CD8-positive, alpha-beta memory T cell (primary cell): ENCODE results near the gene HIVEP2. TPM values are rescaled to one million over a fixed set of nuclear protein-coding genes. Genes with fewer than 3 reads are reported as not detected.

ENCODE experiments used
- CTCF ChIA-PET: fragments of 350-600 bp; sonication (Branson Sonifier 250); formaldehyde crosslinking; loops from one replicate; lab custom pipeline; 2021; ENCODE audit warnings: antibody characterized with exemption; lab: Charles Lee
- POLR2A ChIA-PET: fragments of 350-600 bp; sonication (Branson Sonifier 250); formaldehyde crosslinking; loops from one replicate; lab custom pipeline; 2021; ENCODE audit warnings: antibody characterized with exemption; lab: Charles Lee
- DNase-seq, 5 donors: peaks; one replicate each; pipeline versions ENCODE4 v3.0.0 to v3.0.0-alpha.2; 2020 to 2022; ENCODE audit warnings: mixed read lengths in 1 of 5
- H3K27ac ChIP-seq: one replicate; pipeline ENCODE4 v1.7.0; 2013; ENCODE audit warnings: low read depth, mild to moderate bottlenecking, low read length, moderate library complexity
- H3K27me3 ChIP-seq: 2 replicates; pipeline ENCODE4 v1.7.0; 2013; ENCODE audit warnings: low read length, mild to moderate bottlenecking; ENCODE audit not compliant: insufficient read depth, poor library complexity, severe bottlenecking
- H3K36me3 ChIP-seq: 2 replicates; pipeline ENCODE4 v1.7.0; 2013; ENCODE audit warnings: mild to moderate bottlenecking, low read length, moderate library complexity; ENCODE audit not compliant: insufficient read depth
- H3K4me1 ChIP-seq: 2 replicates; pipeline ENCODE4 v1.7.0; 2013; ENCODE audit warnings: mild to moderate bottlenecking, low read length, moderate library complexity; ENCODE audit not compliant: insufficient read depth
- H3K4me3 ChIP-seq: 2 replicates; pipeline ENCODE4 v1.7.0; 2013; ENCODE audit warnings: mild to moderate bottlenecking, low read length
- H3K9me3 ChIP-seq: 2 replicates; pipeline ENCODE4 v1.7.0; 2013; ENCODE audit warnings: mild to moderate bottlenecking, low read length
- H3K27ac Mint-ChIP-seq, 8 donors: one replicate each; pipeline ENCODE4 v1.8.0; 2020 to 2021; ENCODE audit warnings: mixed read lengths in 8 of 8, mild to moderate bottlenecking in 6 of 8, inconsistent platforms in 3 of 8, moderate library complexity in 3 of 8
- H3K27me3 Mint-ChIP-seq, 2 donors: one replicate each; pipeline ENCODE4 v1.8.0; 2020 to 2021; ENCODE audit warnings: mixed read lengths in 2 of 2, mild to moderate bottlenecking in 1 of 2, moderate library complexity in 1 of 2
- H3K36me3 Mint-ChIP-seq, 3 donors: one replicate each; pipeline ENCODE4 v1.8.0; 2020 to 2021; ENCODE audit warnings: mixed read lengths in 3 of 3, inconsistent platforms in 1 of 3, mild to moderate bottlenecking in 1 of 3
- H3K4me1 Mint-ChIP-seq, 3 donors: one replicate each; pipeline ENCODE4 v1.8.0; 2020 to 2021; ENCODE audit warnings: mixed read lengths in 3 of 3, inconsistent platforms in 1 of 3, mild to moderate bottlenecking in 1 of 3
- H3K4me3 Mint-ChIP-seq, 7 donors: one replicate each; pipeline ENCODE4 v1.8.0; 2020 to 2021; ENCODE audit warnings: mixed read lengths in 7 of 7, mild to moderate bottlenecking in 6 of 7, moderate library complexity in 4 of 7, inconsistent platforms in 2 of 7
- H3K9me3 Mint-ChIP-seq, 5 donors: one replicate each; pipeline ENCODE4 v1.8.0; 2020 to 2022; ENCODE audit warnings: mixed read lengths in 5 of 5, mild to moderate bottlenecking in 3 of 5, moderate library complexity in 2 of 5, inconsistent platforms in 1 of 5
- polyA plus RNA-seq: library from polyadenylated mRNA; unstranded; fragments of 300-500 nt; fragmentation: Illumina TruSeq; gene quantifications from one replicate; pipeline ENCODE4 v1.2.3, GENCODE V29; 2021
- total RNA-seq, 2 experiments: library from RNA; stranded (reverse); gene quantifications; one replicate each; pipeline ENCODE4 v1.2.3, GENCODE V29; 2021

Gene HIVEP2
- total and polyA plus RNA-seq, 3 experiments from 2014 or later = 15.4 to 37.2 (median 37.1) TPM

- no peaks in the 10 kb centered on the region for H3K27me3 Mint-ChIP-seq
- peak overlapping the region in 7 of 8 donors; percentile 8 to 83 (median 70) for H3K27ac Mint-ChIP-seq
- POLR2A ChIA-PET = no interaction called here
These were observed 64.8 kb downstream of the HIVEP2 start for GRCh38 chr6:142880201-142880600.

GRCh38 chr6:142879527-142879926, 65.4 kb downstream of the HIVEP2 start:
- H3K9me3 ChIP-seq = no peaks in the 10 kb centered on the region
- peaks cover 85 to 97% (median 94%) of the 10 kb centered on the region in 3 donors for H3K4me1 Mint-ChIP-seq
- peaks cover 0 to 26% (median 11%) of the 10 kb centered on the region in 3 donors for H3K36me3 Mint-ChIP-seq
- ChIA-PET CTCF (no interaction called here), POLR2A (no interaction called here)
- no peaks in the 10 kb centered on the region for H3K36me3 ChIP-seq
- peaks cover 68% of the 10 kb centered on the region for H3K4me1 ChIP-seq
- H3K27me3 ChIP-seq = no peaks in the 10 kb centered on the region
- no peaks in the 10 kb centered on the region for H3K27me3 Mint-ChIP-seq
- peak overlapping the region; percentile 10 to 83 (median 70) for H3K27ac Mint-ChIP-seq
- H3K4me3 ChIP-seq = no peak overlapping the region
- H3K9me3 Mint-ChIP-seq = no peaks in the 10 kb centered on the region
- no peak overlapping the region for H3K27ac ChIP-seq
- no peak for DNase-seq
- peak overlapping the region in 2 of 7 donors; percentile 15 to 62 for H3K4me3 Mint-ChIP-seq

More at GRCh38 chr6:142880201-142880600, 64.8 kb downstream of the HIVEP2 start:
- peaks cover 85 to 97% (median 94%) of the 10 kb centered on the region in 3 donors for H3K4me1 Mint-ChIP-seq
- H3K27ac ChIP-seq = no peak overlapping the region
- no peaks in the 10 kb centered on the region for H3K36me3 ChIP-seq
- no peaks in the 10 kb centered on the region for H3K9me3 Mint-ChIP-seq
- H3K36me3 Mint-ChIP-seq = peaks cover 0 to 26% (median 11%) of the 10 kb centered on the region in 3 donors
- H3K4me3 Mint-ChIP-seq = no peak overlapping the region
- peaks cover 68% of the 10 kb centered on the region for H3K4me1 ChIP-seq
- no peak for DNase-seq
- no peaks in the 10 kb centered on the region for H3K27me3 ChIP-seq
- CTCF ChIA-PET = interaction anchor here (0.9 to 1.4 kb wide), 2 partner anchors 11 to 23 kb away, joined by 3 to 4 read pairs; no protein-coding TSS in a partner anchor
- no peak overlapping the region for H3K4me3 ChIP-seq
- H3K9me3 ChIP-seq = no peaks in the 10 kb centered on the region

- no peaks in the 10 kb centered on the region for H3K9me3 Mint-ChIP-seq
- Histone ChIP-seq H3K27ac (no peak overlapping the region), H3K36me3 (no peaks in the 10 kb centered on the region), H3K4me1 (peaks cover 67% of the 10 kb centered on the region), H3K4me3 (no peak overlapping the region), H3K27me3 (no peaks in the 10 kb centered on the region), H3K9me3 (no peaks in the 10 kb centered on the region)
- DNase-seq = no peak
- peak overlapping the region in 1 of 7 donors; percentile 15 for H3K4me3 Mint-ChIP-seq
- H3K36me3 Mint-ChIP-seq = peaks cover 0 to 26% (median 11%) of the 10 kb centered on the region in 3 donors
- no peaks in the 10 kb centered on the region for H3K27me3 Mint-ChIP-seq
- peak overlapping the region in 7 of 8 donors; percentile 3 to 83 (median 35) for H3K27ac Mint-ChIP-seq
- ChIA-PET POLR2A (no interaction called here), CTCF (no interaction called here)
- H3K4me1 Mint-ChIP-seq = peaks cover 85 to 96% (median 93%) of the 10 kb centered on the region in 3 donors
These were observed 65.9 kb downstream of the HIVEP2 start for GRCh38 chr6:142879076-142879475.

DNA sequence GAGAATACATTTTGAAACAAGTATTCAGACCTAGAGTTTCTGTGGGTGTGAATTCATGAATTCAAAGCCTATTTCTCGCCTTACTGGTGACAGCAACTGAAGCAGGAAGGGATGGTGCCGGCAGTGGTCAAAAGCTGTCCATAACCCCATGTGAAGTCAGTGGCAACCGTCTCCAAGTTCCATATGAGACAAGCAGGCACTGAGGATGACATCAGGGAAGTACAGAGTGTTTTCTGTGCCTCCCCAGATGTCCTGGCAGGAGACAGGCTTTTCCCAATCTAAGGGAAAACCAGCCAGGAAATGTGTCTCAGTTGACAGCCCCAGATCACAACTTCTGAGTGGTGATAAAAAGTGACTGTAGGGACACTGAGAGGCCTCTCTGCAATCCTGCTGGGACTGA, 66.6 kb downstream of the HIVEP2 start:
- peaks cover 86 to 95% (median 93%) of the 10 kb centered on the region in 3 donors for H3K4me1 Mint-ChIP-seq
- H3K4me1 ChIP-seq = peaks cover 67% of the 10 kb centered on the region
- H3K27me3 Mint-ChIP-seq = no peaks in the 10 kb centered on the region
- no peaks in the 10 kb centered on the region for H3K9me3 Mint-ChIP-seq
- no peak overlapping the region for H3K4me3 ChIP-seq
- peak overlapping the region in 7 of 8 donors; percentile 11 to 91 (median 62) for H3K27ac Mint-ChIP-seq
- ChIA-PET CTCF (no interaction called here), POLR2A (no interaction called here)
- H3K27ac ChIP-seq = no peak overlapping the region
- peaks cover 0 to 26% (median 11%) of the 10 kb centered on the region in 3 donors for H3K36me3 Mint-ChIP-seq
- H3K4me3 Mint-ChIP-seq = peak overlapping the region in 5 of 7 donors; percentile 12 to 44 (median 34)
- H3K36me3 ChIP-seq = no peaks in the 10 kb centered on the region
- H3K27me3 ChIP-seq = no peaks in the 10 kb centered on the region
- no peaks in the 10 kb centered on the region for H3K9me3 ChIP-seq
- no peak for DNase-seq

DNA sequence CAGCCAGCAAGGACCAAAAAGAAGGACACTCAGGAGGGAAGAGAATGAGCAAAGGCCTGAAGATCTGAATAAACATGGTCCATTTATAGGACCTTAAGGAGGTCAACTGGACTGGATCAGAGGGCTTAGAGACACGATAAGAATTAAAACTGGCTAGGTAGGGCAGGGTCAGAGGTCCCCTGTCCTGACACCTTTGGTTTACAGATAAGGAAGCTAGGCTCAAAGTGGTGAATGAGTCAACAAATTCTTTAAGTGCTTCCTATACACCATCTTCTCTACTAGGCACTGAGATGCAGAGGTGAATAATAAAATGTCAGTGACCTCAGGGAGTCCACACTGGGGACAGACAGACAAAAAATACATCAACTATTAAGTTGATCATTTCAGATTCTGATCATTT, 70.3 kb downstream of the HIVEP2 start:
- Histone ChIP-seq H3K36me3 (no peaks in the 10 kb centered on the region), H3K27ac (no peak overlapping the region), H3K4me1 (peaks cover 73% of the 10 kb centered on the region), H3K9me3 (no peaks in the 10 kb centered on the region), H3K27me3 (no peaks in the 10 kb centered on the region), H3K4me3 (no peak overlapping the region)
- Mint-ChIP-seq H3K4me3 (peak overlapping the region in 1 of 7 donors; percentile 35), H3K4me1 (peaks cover 87 to 96% (median 96%) of the 10 kb centered on the region in 3 donors), H3K27me3 (no peaks in the 10 kb centered on the region), H3K27ac (peak overlapping the region; percentile 54 to 92 (median 72)), H3K9me3 (no peaks in the 10 kb centered on the region), H3K36me3 (peaks cover 0 to 21% (median 7%) of the 10 kb centered on the region in 3 donors)
- DNase-seq = no peak
- ChIA-PET CTCF (no interaction called here), POLR2A (interaction anchor here (0.8 kb wide), 1 partner anchor 10 kb away, joined by 6 read pairs; no protein-coding TSS in a partner anchor)

DNA sequence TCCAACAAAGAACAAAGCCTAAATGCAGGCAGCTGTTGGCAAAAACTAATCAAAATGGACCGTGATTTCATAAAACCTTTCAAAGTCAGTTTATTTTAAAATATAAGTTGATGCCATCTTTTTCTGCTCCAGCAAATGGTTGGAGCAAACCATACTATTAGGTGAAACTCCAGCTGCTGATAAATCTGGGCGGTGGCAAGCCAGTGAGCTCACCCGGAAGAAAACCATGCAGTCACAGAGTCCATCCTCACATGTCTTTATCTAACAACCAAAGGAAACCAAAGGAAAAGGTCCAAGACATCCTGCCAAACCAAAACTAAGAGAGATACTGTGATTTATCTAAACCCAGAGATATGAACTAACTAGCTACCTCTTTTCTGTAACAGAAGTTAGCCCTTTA, 72.6 kb downstream of the HIVEP2 start:
- no peak overlapping the region for H3K4me3 ChIP-seq
- no peaks in the 10 kb centered on the region for H3K36me3 ChIP-seq
- ChIA-PET CTCF (interaction anchor here (0.7 to 1.5 kb wide), 8 partner anchors 9 to 54 kb away, joined by 3 to 7 read pairs (median 4); no protein-coding TSS in a partner anchor), POLR2A (interaction anchor here (1.1 to 1.8 kb wide), 2 partner anchors 35 to 74 kb away, joined by 6 read pairs; no protein-coding TSS in a partner anchor)
- Mint-ChIP-seq H3K36me3 (peaks cover 0 to 10% (median 5%) of the 10 kb centered on the region in 3 donors), H3K27me3 (no peaks in the 10 kb centered on the region), H3K9me3 (no peaks in the 10 kb centered on the region), H3K27ac (peak overlapping the region; percentile 31 to 95 (median 90)), H3K4me1 (peaks cover 78 to 95% (median 93%) of the 10 kb centered on the region in 3 donors), H3K4me3 (peak overlapping the region in 2 of 7 donors; percentile 58 to 72)
- no peak for DNase-seq
- peaks cover 72% of the 10 kb centered on the region for H3K4me1 ChIP-seq
- no peaks in the 10 kb centered on the region for H3K9me3 ChIP-seq
- H3K27ac ChIP-seq = no peak overlapping the region
- H3K27me3 ChIP-seq = no peaks in the 10 kb centered on the region

DNA sequence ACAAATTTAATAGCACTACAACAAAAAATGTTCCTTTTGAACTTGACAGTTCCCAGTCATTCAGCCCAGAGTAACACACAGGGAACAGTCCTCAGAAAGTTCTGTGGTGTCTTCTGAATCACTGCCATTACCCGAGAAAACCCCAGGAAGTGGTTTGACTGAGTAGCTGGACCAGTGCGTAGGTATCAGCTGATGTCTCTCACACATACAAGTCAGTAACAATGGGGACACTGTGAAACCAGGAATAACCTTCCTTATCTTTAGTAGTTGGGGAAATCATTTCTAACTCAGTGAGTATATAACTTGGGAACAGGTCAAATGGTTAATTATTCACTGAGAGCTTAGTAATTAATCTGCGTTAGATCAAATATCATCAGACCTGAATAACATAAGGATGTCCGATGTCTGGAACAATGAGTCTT, 73.1 kb downstream of the HIVEP2 start:
- Histone ChIP-seq H3K4me3 (no peak overlapping the region), H3K27ac (no peak overlapping the region), H3K4me1 (peaks cover 72% of the 10 kb centered on the region), H3K9me3 (no peaks in the 10 kb centered on the region), H3K27me3 (no peaks in the 10 kb centered on the region), H3K36me3 (no peaks in the 10 kb centered on the region)
- Mint-ChIP-seq H3K27ac (peak overlapping the region; percentile 31 to 95 (median 90)), H3K27me3 (no peaks in the 10 kb centered on the region), H3K36me3 (peaks cover 0 to 10% (median 4%) of the 10 kb centered on the region in 3 donors), H3K4me1 (peaks cover 79 to 95% (median 93%) of the 10 kb centered on the region in 3 donors), H3K9me3 (no peaks in the 10 kb centered on the region), H3K4me3 (peak overlapping the region; percentile 0 to 72 (median 45))
- POLR2A ChIA-PET = interaction anchor here (1.1 to 1.8 kb wide), 2 partner anchors 35 to 75 kb away, joined by 6 read pairs; no protein-coding TSS in a partner anchor
- CTCF ChIA-PET = interaction anchor here (0.7 to 1.5 kb wide), 7 partner anchors 10 to 54 kb away, joined by 3 to 7 read pairs (median 5); no protein-coding TSS in a partner anchor
- peak; percentile 21 to 76 (median 65) for DNase-seq

DNA sequence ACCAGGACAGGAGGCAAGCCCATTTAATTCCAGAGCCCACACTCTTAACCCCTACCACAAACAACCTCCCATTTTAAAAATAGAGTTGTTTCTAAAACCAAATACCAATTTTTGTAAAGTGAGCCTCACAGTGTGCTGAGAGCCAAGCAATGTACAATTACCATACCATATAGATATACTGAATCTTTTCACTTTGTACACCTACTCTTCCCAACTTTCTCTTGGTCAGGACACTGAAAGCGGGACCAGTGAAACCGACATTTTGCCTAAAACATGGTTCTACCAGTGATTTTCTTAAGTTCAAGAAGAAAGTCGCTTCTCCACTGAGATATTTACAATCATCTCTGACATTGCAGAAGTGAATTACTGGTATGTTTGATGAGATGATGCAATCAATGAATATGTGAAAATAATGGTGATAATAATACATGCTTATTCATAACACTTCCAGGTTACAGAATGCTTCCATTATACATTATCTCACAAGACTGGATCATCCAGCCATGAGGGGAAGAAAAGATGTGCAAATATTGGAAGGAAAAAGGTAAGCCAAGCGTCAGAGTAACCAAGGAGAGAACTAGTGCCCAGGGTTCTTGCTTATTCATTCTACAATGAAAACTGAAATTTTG, 74.1 kb downstream of the HIVEP2 start:
- Histone ChIP-seq H3K4me3 (no peak overlapping the region), H3K9me3 (no peaks in the 10 kb centered on the region), H3K27ac (no peak overlapping the region), H3K27me3 (no peaks in the 10 kb centered on the region), H3K36me3 (no peaks in the 10 kb centered on the region), H3K4me1 (peaks cover 72% of the 10 kb centered on the region)
- H3K27me3 Mint-ChIP-seq = no peaks in the 10 kb centered on the region
- peaks cover 82 to 97% (median 96%) of the 10 kb centered on the region in 3 donors for H3K4me1 Mint-ChIP-seq
- no peak for DNase-seq
- POLR2A ChIA-PET = no interaction called here
- no peak overlapping the region for H3K4me3 Mint-ChIP-seq
- H3K27ac Mint-ChIP-seq = peak overlapping the region in 7 of 8 donors; percentile 41 to 91 (median 71)
- no peaks in the 10 kb centered on the region for H3K9me3 Mint-ChIP-seq
- peaks cover 0 to 8% (median 1%) of the 10 kb centered on the region in 3 donors for H3K36me3 Mint-ChIP-seq
- CTCF ChIA-PET = no interaction called here
